Measurements from ENCODE around the gene MAN2A1. TPM values are rescaled to one million over a fixed set of nuclear protein-coding genes. Genes with fewer than 3 reads are reported as not detected.
"Not testable (repeated sequence)": the region's sequence is repeated elsewhere in the genome, so short reads cannot be mapped to it uniquely, and the experiment has no call there.

MAN2A1 gene
- polyA plus RNA-seq, 1 donor from 2014 or later, result 5.7 TPM

- no peaks in the 10 kb centered on the region for H3K79me2 ChIP-seq (replicated peaks; ENCODE audit: insufficient read depth, low read length)
- no peak overlapping the region for H3K4me2 ChIP-seq (ENCODE audit: low read length)
- no peaks in the 10 kb centered on the region for H3K9me3 ChIP-seq (ENCODE audit: low read length)
- no peak overlapping the region for H3K4me3 ChIP-seq (ENCODE audit: low read length)
- H3K27ac ChIP-seq (ENCODE audit: low read length), result no peak overlapping the region
- H3K9me2 ChIP-seq (ENCODE audit: insufficient read depth, low read length), result no peaks in the 10 kb centered on the region
- H3K9ac ChIP-seq (ENCODE audit: low read length), result no peak overlapping the region
- TF ChIP-seq MXI1 (conservative IDR thresholded peaks at IDR 0.05; ENCODE audit: poor library complexity, severe bottlenecking) (no peak), REST (IDR thresholded peaks at IDR 0.05; ENCODE audit: borderline replicate concordance) (no peak), TAF1 (IDR thresholded peaks at IDR 0.05; ENCODE audit: low read depth) (no peak), SMC3 (conservative IDR thresholded peaks at IDR 0.05; ENCODE audit: poor library complexity) (no peak), EP300 (conservative IDR thresholded peaks at IDR 0.05; ENCODE audit: poor library complexity, severe bottlenecking) (no peak), RAD21 (conservative IDR thresholded peaks at IDR 0.05) (no peak), POLR2AphosphoS5 (IDR thresholded peaks at IDR 0.05) (no peak), EZH2 (IDR thresholded peaks at IDR 0.05; ENCODE audit: borderline replicate concordance, insufficient read depth, low read length, poor library complexity, severe bottlenecking) (no peak), CTCF (IDR thresholded peaks at IDR 0.05; ENCODE audit: poor library complexity, severe bottlenecking) (no peak)
- H3K27me3 ChIP-seq (ENCODE audit: insufficient read depth, low read depth, low read length), result no peaks in the 10 kb centered on the region
- no peaks in the 10 kb centered on the region for H3F3A ChIP-seq (ENCODE audit: insufficient read depth, low read length, poor library complexity, severe bottlenecking)
- H2AFZ ChIP-seq (ENCODE audit: low read depth, low read length), result no peak overlapping the region
- no peaks in the 10 kb centered on the region for H3K36me3 ChIP-seq (ENCODE audit: insufficient read depth, low read length)
- H4K20me1 ChIP-seq (ENCODE audit: insufficient read depth), result no peaks in the 10 kb centered on the region
These were observed 69.6 kb downstream of the MAN2A1 start for GRCh38 chr5:109759306-109759705.

GRCh38 chr5:109760130-109760529 lies 70.4 kb downstream of the MAN2A1 start:
- not testable (repeated sequence) for H3K27ac ChIP-seq (ENCODE audit: low read length); H3F3A ChIP-seq (ENCODE audit: insufficient read depth, low read length, poor library complexity, severe bottlenecking); H3K4me3 ChIP-seq (ENCODE audit: low read length); H3K9me2 ChIP-seq (ENCODE audit: insufficient read depth, low read length); H3K4me2 ChIP-seq (ENCODE audit: low read length); H3K36me3 ChIP-seq (ENCODE audit: insufficient read depth, low read length); H3K9me3 ChIP-seq (ENCODE audit: low read length); H3K9ac ChIP-seq (ENCODE audit: low read length); H3K27me3 ChIP-seq (ENCODE audit: insufficient read depth, low read depth, low read length); H4K20me1 ChIP-seq (ENCODE audit: insufficient read depth); H2AFZ ChIP-seq (ENCODE audit: low read depth, low read length); H3K79me2 ChIP-seq (replicated peaks; ENCODE audit: insufficient read depth, low read length)

GRCh38 chr5:109762821-109763220 lies 73.1 kb downstream of the MAN2A1 start:
- TF ChIP-seq TAF1 (IDR thresholded peaks at IDR 0.05; ENCODE audit: low read depth), result no peak
- Histone ChIP-seq H3K36me3 (ENCODE audit: insufficient read depth, low read length) (no peaks in the 10 kb centered on the region), H3K4me2 (ENCODE audit: low read length) (no peak overlapping the region), H2AFZ (ENCODE audit: low read depth, low read length) (no peak overlapping the region), H3K4me3 (ENCODE audit: low read length) (no peak overlapping the region), H3F3A (ENCODE audit: insufficient read depth, low read length, poor library complexity, severe bottlenecking) (no peaks in the 10 kb centered on the region), H3K9me3 (ENCODE audit: low read length) (no peaks in the 10 kb centered on the region), H3K9me2 (ENCODE audit: insufficient read depth, low read length) (no peaks in the 10 kb centered on the region), H3K27me3 (ENCODE audit: insufficient read depth, low read depth, low read length) (no peaks in the 10 kb centered on the region), H3K79me2 (replicated peaks; ENCODE audit: insufficient read depth, low read length) (no peaks in the 10 kb centered on the region), H4K20me1 (ENCODE audit: insufficient read depth) (no peaks in the 10 kb centered on the region), H3K9ac (ENCODE audit: low read length) (no peak overlapping the region), H3K27ac (ENCODE audit: low read length) (no peak overlapping the region)

Measured in neural cell (in vitro differentiated cells).